ENCODE data around the gene LILRB3. TPM values are rescaled to one million over a fixed set of nuclear protein-coding genes. Genes with fewer than 3 reads are reported as not detected.

The LILRB3 gene
- total and polyA plus RNA-seq, 12 donors: 0.22 to 56.2 (median 10.9) TPM

DNA sequence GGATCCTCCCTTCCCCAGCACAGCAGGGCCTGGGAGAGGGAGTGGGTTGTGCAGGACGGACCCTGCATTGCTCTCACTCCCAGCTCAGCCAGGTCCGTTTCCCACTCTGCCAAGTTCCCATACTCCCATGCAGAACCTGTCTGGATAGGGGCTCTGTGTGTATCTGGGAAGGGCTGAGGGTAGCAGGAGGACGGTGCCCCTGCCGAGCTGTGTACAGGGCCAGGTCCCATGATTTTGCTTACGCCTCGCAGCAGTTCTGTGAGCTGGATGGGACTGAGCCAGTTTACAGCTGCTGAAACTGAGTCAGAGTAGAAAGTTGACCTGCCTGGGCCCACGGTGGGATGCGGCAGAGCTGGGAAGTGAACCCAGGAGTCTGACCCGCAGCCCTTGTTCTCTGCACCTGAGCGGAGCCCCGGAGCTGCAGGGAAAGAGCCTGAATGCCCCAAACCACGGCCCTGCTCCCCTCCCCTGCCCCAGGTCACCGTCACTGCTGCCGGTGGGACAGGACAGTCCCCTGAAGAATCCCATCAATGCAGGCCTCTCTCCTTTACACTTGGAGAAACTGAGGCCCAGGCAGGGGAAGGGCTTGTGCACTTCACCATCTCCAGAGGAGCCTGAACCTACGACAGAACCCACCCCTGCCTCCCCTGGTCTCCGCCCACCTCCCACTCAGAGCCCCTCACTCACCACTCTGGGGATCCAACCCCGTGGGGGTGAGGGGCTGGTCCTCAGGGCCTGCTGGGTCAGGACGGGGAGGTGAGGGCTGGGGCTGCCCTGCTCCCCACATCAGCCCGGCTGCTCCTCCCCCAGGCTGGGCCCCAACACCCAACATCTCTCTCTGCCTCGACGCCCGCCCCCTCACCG is 30.8 kb upstream of the LILRB3 start:
- intact Hi-C loops (cut with DNase I): no loop called here
- WGBS, 4 donors: 71 to 80% (median 76%) methylated on average over 2 to 23 of the region's 23 CpGs
- Histone ChIP-seq H3K36me3 (replicated peaks in 1 of 2) (no peaks in the 10 kb centered on the region), H3K27me3 (no peaks in the 10 kb centered on the region), H3K4me1 (replicated peaks in 1 of 2) (peaks cover 7% of the 10 kb centered on the region in 2 donors), H3K9me3 (replicated peaks in 1 of 3) (no peaks in the 10 kb centered on the region), H3K27ac (no peak overlapping the region), H3K4me3 (no peak overlapping the region)
- no peak for TF ChIP-seq POLR2A (IDR thresholded peaks at IDR 0.05)
- TF ChIP-seq CTCF (IDR thresholded peaks at IDR 0.05): no peak
- peak in 1 of 7 donors; percentile 23 for DNase-seq

DNA sequence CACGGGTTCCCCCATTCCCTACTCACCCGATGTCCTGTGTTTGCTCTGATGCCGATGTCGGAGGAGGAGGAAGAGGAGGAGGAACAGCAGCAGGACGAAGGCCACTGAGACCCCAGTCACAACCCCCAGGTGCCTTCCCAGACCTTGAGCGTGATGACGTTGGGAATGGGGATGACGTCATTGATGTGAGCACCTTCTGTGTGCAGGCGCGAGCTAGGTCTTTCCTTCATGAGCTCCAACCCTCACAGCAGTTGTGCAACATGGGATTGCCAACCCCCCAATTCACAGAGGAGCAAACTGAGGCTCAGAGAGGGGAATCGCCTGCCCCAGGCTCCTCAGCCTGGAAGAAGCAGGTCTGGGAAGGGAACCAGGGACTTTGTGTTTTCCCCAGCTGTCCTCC is 30.0 kb upstream of the LILRB3 start:
- H3K27me3 ChIP-seq: no peaks in the 10 kb centered on the region
- H3K9me3 ChIP-seq (replicated peaks in 1 of 3): no peaks in the 10 kb centered on the region
- no peaks in the 10 kb centered on the region for H3K36me3 ChIP-seq (replicated peaks in 1 of 2)
- no peak overlapping the region for H3K27ac ChIP-seq
- intact Hi-C loops (cut with DNase I): no loop called here
- TF ChIP-seq CTCF (IDR thresholded peaks at IDR 0.05) (no peak), POLR2A (IDR thresholded peaks at IDR 0.05) (no peak)
- DNase-seq: no peak
- H3K4me3 ChIP-seq: no peak overlapping the region
- H3K4me1 ChIP-seq (replicated peaks in 1 of 2): peaks cover 3 to 7% of the 10 kb centered on the region in 2 donors
- WGBS, 4 donors: 77 to 87% (median 83%) methylated on average over 8 to 11 of the region's 11 CpGs

GRCh38 chr19:54252243-54252642 is 29.4 kb upstream of the LILRB3 start:
- H3K9me3 ChIP-seq (replicated peaks in 1 of 3): no peaks in the 10 kb centered on the region
- H3K27me3 ChIP-seq: no peaks in the 10 kb centered on the region
- no peaks in the 10 kb centered on the region for H3K36me3 ChIP-seq (replicated peaks in 1 of 2)
- H3K4me1 ChIP-seq (replicated peaks in 1 of 2): peaks cover 0 to under 1% of the 10 kb centered on the region in 2 donors
- no peak overlapping the region for H3K4me3 ChIP-seq
- intact Hi-C loops (cut with DNase I): no loop called here
- WGBS, 4 donors: 79 to 84% (median 83%) methylated on average over 7 to 9 of the region's 9 CpGs
- no peak overlapping the region for H3K27ac ChIP-seq
- no peak for DNase-seq
- TF ChIP-seq POLR2A (IDR thresholded peaks at IDR 0.05): no peak
- TF ChIP-seq CTCF (IDR thresholded peaks at IDR 0.05): no peak

GRCh38 chr19:54248016-54248601 is 25.3 kb upstream of the LILRB3 start:
- 45 to 64% (median 62%) methylated on average over 6 to 8 of the region's 8 CpGs for WGBS, 4 donors
- peak in 1 of 2 donors; percentile 4 for TF ChIP-seq POLR2A (IDR thresholded peaks at IDR 0.05)
- no peak for TF ChIP-seq CTCF (IDR thresholded peaks at IDR 0.05)
- Histone ChIP-seq H3K27ac (peak overlapping the region in 3 of 5 donors; percentile 26 to 82 (median 45)), H3K36me3 (replicated peaks in 1 of 2) (no peaks in the 10 kb centered on the region), H3K9me3 (replicated peaks in 1 of 3) (no peaks in the 10 kb centered on the region), H3K27me3 (no peaks in the 10 kb centered on the region), H3K4me3 (no peak overlapping the region), H3K4me1 (replicated peaks in 1 of 2) (no peaks in the 10 kb centered on the region)
- intact Hi-C loops (cut with DNase I): no loop called here
- peak in 5 of 7 donors; percentile 41 to 70 (median 55) for DNase-seq

Measured in adrenal gland (tissue), 12 donors.